SW 1271 (cell line): Measurements from ENCODE around the gene PSTPIP2.
"Not testable (repeated sequence)": the region's sequence is repeated elsewhere in the genome, so short reads cannot be mapped to it uniquely, and the experiment has no call there.

ENCODE experiments used
- DNase-seq, 2 experiments: peaks; one replicate each; lab custom pipeline; 2025; lab: John Stamatoyannopoulos, UW

PSTPIP2 gene

DNA sequence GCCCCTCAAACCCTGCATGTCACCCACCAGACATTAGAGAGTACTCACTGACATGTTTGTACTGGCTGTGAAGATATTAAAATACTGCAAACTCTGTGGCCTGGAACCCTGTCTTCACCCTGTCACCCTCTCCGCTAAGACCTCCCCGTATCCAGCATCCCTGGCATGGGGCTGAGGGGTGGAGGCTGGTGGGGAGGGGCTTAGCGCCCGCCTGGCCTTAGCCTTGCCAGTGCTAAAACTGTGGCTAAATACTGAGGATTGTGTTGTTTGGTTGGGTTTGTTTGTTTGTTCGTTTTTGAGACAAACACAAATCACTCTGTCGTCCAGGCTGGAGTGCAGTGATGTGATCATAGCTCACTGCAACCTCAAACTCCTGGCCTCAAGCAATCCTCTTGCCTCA lies 1.8 kb downstream of the PSTPIP2 start:
- DNase-seq = no peak

GRCh38 chr18:46069524-46069923 lies 2.5 kb downstream of the PSTPIP2 start:
- DNase-seq = no peak

DNA sequence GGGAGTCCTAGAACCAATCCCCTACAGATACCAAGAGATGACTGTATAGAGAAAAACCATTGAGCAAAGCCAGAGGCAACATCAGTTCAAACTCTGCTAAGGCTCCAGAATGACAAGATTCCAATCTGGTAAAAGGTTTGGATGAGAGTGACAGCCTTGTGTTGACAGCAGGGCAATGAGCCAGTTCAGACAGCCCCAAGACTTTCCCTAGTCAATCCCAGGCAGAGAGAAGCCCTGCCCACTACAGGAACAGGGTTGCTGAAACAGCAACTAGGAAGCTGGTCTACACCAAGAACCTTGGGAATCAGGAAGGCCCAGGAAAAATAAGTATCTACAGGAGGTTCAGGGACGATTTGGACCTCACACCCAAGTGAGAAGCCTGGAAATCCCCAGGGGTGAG lies 3.3 kb downstream of the PSTPIP2 start:
- no peak for DNase-seq

GRCh38 chr18:46067438-46068007 lies 4.5 kb downstream of the PSTPIP2 start:
- no peak for DNase-seq

- no peak for DNase-seq
Observed at GRCh38 chr18:46062781-46063180, 9.3 kb downstream of the PSTPIP2 start.

GRCh38 chr18:46061796-46062195 lies 10.3 kb downstream of the PSTPIP2 start:
- no peak for DNase-seq

- no peak for DNase-seq
Observed at GRCh38 chr18:46061387-46061786, 10.7 kb downstream of the PSTPIP2 start.

- no peak for DNase-seq
Observed at GRCh38 chr18:46060359-46060841, 11.7 kb downstream of the PSTPIP2 start.

- no peak for DNase-seq
Observed at GRCh38 chr18:46055838-46056230, 16.2 kb downstream of the PSTPIP2 start.

GRCh38 chr18:46054956-46055837 lies 16.9 kb downstream of the PSTPIP2 start:
- no peak for DNase-seq

DNA sequence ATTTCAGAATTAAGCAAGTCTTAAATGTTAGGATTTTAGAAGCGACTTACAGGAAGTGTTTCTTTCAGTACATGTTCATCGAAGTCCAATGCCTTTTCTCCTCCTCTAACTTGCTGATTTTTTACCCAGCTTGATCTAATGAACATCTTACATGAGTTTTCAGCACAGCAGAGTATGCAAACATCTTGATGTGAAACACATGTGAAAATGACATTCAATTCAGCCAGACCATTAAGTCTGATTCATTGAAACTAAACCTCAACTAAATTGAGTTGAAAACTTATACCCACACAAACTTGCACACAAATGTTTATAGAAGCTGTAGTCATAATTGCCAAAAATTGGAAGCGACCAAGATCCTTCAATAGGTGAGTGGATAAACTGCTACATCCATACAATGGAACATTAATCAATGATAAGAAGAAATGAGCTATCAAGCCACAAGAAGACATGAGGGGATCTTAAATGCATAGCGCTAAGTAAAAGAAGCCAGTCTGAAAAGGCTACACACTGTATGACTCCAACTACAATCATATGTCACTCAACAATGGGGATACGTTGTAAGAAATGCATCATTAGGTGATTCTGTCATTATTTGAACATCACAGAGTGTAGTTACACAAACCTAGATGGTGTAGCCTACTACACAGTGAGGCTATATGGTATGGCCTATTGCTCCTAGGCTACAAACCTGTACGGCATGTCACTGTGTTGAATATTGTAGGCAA lies 18.5 kb downstream of the PSTPIP2 start:
- DNase-seq = no peak

- DNase-seq = no peak
Observed at GRCh38 chr18:46051731-46052461, 20.2 kb downstream of the PSTPIP2 start.

- no peak for DNase-seq
Observed at GRCh38 chr18:46050268-46050667, 21.8 kb downstream of the PSTPIP2 start.

DNA sequence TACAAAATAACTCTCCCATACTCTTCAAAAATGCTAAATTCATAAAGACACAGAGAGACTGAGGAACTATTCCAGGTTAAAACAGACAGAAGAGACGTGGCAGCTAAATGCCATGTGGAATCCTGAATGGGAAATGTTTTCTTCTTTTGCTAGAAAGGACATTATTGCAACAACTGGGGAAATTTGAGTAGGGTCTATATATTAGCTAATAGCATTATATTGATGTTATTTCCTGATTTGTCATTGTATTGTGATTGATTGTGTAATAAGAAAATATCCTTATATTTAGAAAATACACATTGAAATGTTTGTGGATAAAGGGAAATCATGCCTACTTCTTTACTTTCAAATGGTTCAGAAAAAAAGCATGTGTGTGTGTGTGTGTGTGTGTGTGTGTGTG lies 23.4 kb downstream of the PSTPIP2 start:
- DNase-seq = no peak

DNA sequence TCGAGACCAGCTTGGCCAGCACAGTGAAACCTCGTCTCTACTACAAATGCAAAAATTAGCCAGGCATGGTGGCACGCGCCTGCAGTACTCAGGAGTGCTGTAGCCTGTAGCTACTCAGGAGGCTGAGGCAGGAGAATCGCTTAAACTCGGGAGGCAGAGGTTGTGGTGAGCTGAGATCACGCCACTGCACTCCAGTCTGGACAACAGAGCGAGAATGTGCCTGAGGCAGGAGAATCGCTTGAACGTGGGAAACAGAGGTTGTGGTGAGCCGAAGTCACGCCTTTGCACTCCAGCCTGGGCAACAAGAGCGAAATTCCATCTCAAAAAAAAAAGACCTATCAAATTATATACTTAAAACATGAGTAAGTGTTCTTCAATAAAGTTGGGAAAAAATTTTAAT lies 24.7 kb downstream of the PSTPIP2 start:
- not testable (repeated sequence) for DNase-seq

DNA sequence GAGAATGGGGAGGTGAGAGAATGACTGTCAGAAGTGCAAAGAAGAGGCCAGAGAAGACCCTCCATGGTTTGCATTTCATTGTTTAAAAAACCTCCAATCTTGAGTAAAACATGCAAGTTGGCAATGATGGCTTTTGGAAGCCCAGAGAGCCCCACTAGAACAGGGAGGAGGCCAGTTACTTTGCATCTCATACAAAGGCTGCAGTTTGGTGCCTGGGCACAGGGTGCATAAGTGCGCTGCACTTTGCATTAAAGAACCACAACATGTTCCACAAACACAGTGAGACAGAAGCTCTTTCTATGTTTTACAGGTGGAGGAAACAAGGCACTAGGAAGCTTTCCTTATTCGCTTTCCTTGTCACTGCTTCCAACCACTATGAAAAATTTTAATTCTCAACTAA lies 25.4 kb downstream of the PSTPIP2 start:
- no peak for DNase-seq

DNA sequence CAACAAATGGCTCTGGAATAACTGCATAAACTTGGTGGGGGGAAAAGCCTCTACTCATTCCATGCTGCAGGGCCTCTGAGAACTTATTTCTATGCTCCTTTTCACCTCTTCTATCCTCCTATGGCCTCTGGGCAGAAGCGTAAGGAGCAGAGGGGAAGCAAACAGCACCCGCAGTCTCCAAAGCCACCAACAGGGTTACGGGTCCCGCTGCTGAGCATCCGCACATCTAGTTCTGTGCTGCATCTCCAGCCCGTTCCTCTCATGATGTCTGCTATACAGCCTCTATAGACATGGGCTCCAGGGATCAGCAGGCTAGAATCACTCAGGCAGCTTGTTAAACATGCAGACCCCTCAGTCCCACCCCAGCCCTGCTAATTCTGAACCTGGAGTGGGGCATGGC lies 25.9 kb downstream of the PSTPIP2 start:
- DNase-seq = no peak

- no peak for DNase-seq
Observed at GRCh38 chr18:46042571-46043123, 29.4 kb downstream of the PSTPIP2 start.

DNA sequence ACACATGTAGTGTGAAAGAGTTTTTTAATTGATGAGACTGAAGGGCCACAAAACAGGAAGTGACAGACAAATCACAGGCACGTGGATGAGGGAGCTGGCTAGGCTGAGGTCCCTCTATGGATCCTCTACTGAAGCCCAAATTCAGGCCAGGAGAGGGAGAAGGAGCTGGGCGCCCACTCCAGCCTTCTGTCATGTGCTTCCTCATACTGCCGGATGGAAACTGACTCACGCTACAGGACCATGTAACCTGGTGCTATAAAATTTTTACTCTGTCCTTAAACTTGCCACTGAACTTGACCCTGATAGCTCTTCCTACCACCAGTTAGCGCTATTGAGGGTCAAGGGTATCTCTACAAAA lies 31.3 kb downstream of the PSTPIP2 start:
- no peak for DNase-seq

DNA sequence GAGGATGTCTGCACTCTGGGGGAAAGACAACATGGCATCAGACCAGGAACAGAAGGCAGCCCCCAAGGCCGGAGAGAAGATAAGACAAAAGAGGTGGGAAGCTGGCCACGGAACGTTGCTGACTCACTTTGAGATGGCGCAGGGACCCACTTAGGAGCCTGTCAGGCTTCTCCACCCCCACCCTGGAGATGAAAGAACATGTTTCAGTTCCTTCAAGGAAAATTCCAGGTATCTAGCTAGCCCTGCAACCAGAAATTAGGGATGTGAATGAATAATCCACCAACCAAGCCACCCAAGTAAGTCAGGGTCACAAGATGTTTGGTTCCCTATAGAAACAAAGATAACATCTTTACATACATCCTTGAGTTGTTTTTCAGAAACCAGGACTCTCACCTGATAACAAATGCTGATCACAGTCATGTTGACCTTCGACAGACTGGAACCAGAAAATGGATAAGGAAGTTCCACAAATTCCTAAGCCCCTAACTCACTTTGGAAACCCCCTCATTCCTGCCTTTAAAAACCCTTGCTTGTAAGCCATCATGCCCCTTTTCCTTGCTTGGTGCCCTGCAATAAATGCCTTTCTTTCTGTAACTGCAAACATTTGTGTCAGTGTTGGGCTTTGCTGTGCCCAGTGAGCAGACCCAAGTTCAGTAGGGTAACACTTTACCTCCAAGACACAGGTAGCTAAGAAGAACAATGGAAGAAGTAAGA lies 31.9 kb downstream of the PSTPIP2 start:
- no peak for DNase-seq
